SK-N-SH treated with all-trans-retinoic acid at 6 μM for 48 hours (cell line): ENCODE results near the gene KRT40.

Source experiments
- CSDC2 ChIP-seq: fragments of 250-450 bp; sonication (Bioruptor Pico); IDR thresholded peaks from 2 replicates; pipeline ENCODE4 v1.5.0; 2020; ENCODE audit warnings: mild to moderate bottlenecking, moderate library complexity
- OSR1 ChIP-seq: fragments of 250-450 bp; sonication (Bioruptor Pico); IDR thresholded peaks from 2 replicates; pipeline ENCODE4 v1.8.0; 2022; ENCODE audit warnings: moderate library complexity, mild to moderate bottlenecking, inconsistent platforms
- TF ChIP-seq, protein P1 (sequence below): fragments of 250-450 bp; sonication (Bioruptor Pico); IDR thresholded peaks from 2 replicates; pipeline ENCODE4 v1.8.0; 2020; ENCODE audit warnings: mild to moderate bottlenecking, moderate library complexity, borderline replicate concordance

DNA sequence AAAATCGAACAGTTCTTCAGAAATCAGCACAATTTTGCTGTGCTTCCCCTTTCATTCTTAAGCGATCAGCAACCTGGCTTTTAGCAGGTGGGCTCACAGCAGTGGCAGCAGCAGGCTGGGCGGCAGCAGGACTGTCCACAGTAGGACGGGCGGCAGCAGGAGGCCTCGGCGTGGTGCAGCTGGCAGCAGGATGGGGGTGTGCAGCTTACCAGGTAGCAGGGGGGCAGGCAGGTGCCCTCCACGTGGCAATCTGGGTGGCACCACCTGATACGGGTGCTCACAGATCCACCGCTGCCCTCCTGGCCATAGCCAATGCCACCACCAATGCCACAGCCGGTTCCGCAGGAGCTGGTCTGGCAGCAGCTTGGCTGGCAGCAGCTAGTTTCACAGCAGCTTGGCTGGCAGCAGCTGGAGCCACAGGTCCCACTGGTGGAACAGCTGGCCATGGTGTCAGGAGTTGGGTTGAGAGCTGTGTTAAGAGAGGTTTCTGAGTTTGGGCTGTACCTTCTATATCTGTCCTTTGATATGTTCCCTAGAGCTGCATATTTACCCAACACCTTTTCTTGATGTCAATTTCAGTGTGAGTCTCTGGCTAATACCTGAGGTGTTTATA, 45.6 kb upstream of the KRT40 start, which contains the start of gene KRTAP1-4:
- TF ChIP-seq CSDC2 (CRISPR knock-in tag) (no peak), OSR1 (CRISPR knock-in tag) (no peak)
- TF ChIP-seq, protein P1, sequence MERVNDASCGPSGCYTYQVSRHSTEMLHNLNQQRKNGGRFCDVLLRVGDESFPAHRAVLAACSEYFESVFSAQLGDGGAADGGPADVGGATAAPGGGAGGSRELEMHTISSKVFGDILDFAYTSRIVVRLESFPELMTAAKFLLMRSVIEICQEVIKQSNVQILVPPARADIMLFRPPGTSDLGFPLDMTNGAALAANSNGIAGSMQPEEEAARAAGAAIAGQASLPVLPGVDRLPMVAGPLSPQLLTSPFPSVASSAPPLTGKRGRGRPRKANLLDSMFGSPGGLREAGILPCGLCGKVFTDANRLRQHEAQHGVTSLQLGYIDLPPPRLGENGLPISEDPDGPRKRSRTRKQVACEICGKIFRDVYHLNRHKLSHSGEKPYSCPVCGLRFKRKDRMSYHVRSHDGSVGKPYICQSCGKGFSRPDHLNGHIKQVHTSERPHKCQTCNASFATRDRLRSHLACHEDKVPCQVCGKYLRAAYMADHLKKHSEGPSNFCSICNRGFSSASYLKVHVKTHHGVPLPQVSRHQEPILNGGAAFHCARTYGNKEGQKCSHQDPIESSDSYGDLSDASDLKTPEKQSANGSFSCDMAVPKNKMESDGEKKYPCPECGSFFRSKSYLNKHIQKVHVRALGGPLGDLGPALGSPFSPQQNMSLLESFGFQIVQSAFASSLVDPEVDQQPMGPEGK (CRISPR knock-in tag) = no peak
